NCI-H146 treated with DMSO at 0.1 percent for 48 hours (cell line): ENCODE results near the gene FAM149B1.
"Not testable (repeated sequence)": the region's sequence is repeated elsewhere in the genome, so short reads cannot be mapped to it uniquely, and the experiment has no call there.

ENCODE experiments used
- DNase-seq: peaks from one replicate; lab custom pipeline; 2025; ENCODE audit not compliant: unreplicated experiment; lab: John Stamatoyannopoulos, UW

Gene FAM149B1

GRCh38 chr10:73229567-73229966 is 61.6 kb downstream of the FAM149B1 start:
- DNase-seq = no peak

- no peak for DNase-seq
Observed at GRCh38 chr10:73232887-73233286, 65.0 kb downstream of the FAM149B1 start.

GRCh38 chr10:73233883-73234282 is 66.0 kb downstream of the FAM149B1 start:
- no peak for DNase-seq

- DNase-seq = no peak
Observed at GRCh38 chr10:73234695-73235094, 66.8 kb downstream of the FAM149B1 start.

GRCh38 chr10:73238990-73239566 is 71.2 kb downstream of the FAM149B1 start:
- no peak for DNase-seq

GRCh38 chr10:73239908-73240307 is 72.0 kb downstream of the FAM149B1 start:
- DNase-seq = no peak

GRCh38 chr10:73244866-73245477 is 77.1 kb downstream of the FAM149B1 start:
- no peak for DNase-seq

- DNase-seq = no peak
Observed at GRCh38 chr10:73246322-73246645, 78.4 kb downstream of the FAM149B1 start.

- DNase-seq = peak; percentile 88
Observed at GRCh38 chr10:73246646-73247508, 79.0 kb downstream of the FAM149B1 start, which contains the start of gene DNAJC9. Gene DNAJC9, minus strand, starts transcription at chr10:73247255. Its CDS starts 66 bp downstream, at chr10:73247189.

- DNase-seq = no peak
Observed at GRCh38 chr10:73247509-73248258, 79.8 kb downstream of the FAM149B1 start.

GRCh38 chr10:73248259-73248724 is 80.4 kb downstream of the FAM149B1 start:
- no peak for DNase-seq

- DNase-seq = no peak
Observed at GRCh38 chr10:73251683-73252444, 83.9 kb downstream of the FAM149B1 start.

- peak; percentile 95 for DNase-seq
Observed at GRCh38 chr10:73252445-73253224, 84.7 kb downstream of the FAM149B1 start, which contains the start of gene MRPS16. Gene MRPS16, minus strand, starts transcription at chr10:73252644. Its CDS starts 162 bp downstream, at chr10:73252482.

- DNase-seq = no peak
Observed at GRCh38 chr10:73253225-73253555, 85.3 kb downstream of the FAM149B1 start.

- DNase-seq = not testable (repeated sequence)
Observed at GRCh38 chr10:73258612-73259011, 90.7 kb downstream of the FAM149B1 start.

- DNase-seq = no peak
Observed at GRCh38 chr10:73261362-73261995, 93.6 kb downstream of the FAM149B1 start.

GRCh38 chr10:73262105-73262730 is 94.3 kb downstream of the FAM149B1 start:
- DNase-seq = no peak

- no peak for DNase-seq
Observed at GRCh38 chr10:73262880-73263555, 95.1 kb downstream of the FAM149B1 start.
